Measurements from ENCODE around the gene TRPV2. TPM values are rescaled to one million over a fixed set of nuclear protein-coding genes. Genes with fewer than 3 reads are reported as not detected.

Gene TRPV2
- polyA plus RNA-seq, result 5.9 TPM
- long read RNA-seq, donor 1, result 0 reads
- long read RNA-seq, donor 2, partial matches to known transcripts, result 0 of 3 reads
- long read RNA-seq, donor 2, other reads (novel, unspliced or antisense), result 0 of 3 reads
- long read RNA-seq, donor 3, result 0 reads
- long read RNA-seq, donor 4, result 0 reads
- long read RNA-seq, donor 5, partial matches to known transcripts, result 0 of 1 reads
- long read RNA-seq, donor 5, other reads (novel, unspliced or antisense), result 0 of 1 reads
- long read RNA-seq, donor 6, partial matches to known transcripts, result 0 of 4 reads
- long read RNA-seq, donor 6, other reads (novel, unspliced or antisense), result 0 of 4 reads
- long read RNA-seq, donor 7, partial matches to known transcripts, result 0 of 1 reads
- long read RNA-seq, donor 7, other reads (novel, unspliced or antisense), result 0 of 1 reads
- long read RNA-seq, donor 8, partial matches to known transcripts, result 0 of 1 reads
- long read RNA-seq, donor 8, other reads (novel, unspliced or antisense), result 0 of 1 reads
- long read RNA-seq, donor 9, partial matches to known transcripts, result 0 of 2 reads
- long read RNA-seq, donor 9, other reads (novel, unspliced or antisense), result 0 of 2 reads
- long read RNA-seq, donor 10, partial matches to known transcripts, result 0 of 1 reads
- long read RNA-seq, donor 10, other reads (novel, unspliced or antisense), result 0 of 1 reads
- long read RNA-seq, donor 11, result 0 reads

- Histone ChIP-seq H3K27me3 (ENCODE audit: control insufficient read depth, insufficient read depth, low read length) (no peaks in the 10 kb centered on the region), H3K4me3 (ENCODE audit: low read length) (peak within 1 kb of the TSS; percentile 26), H3K27ac (ENCODE audit: low read length) (no peak within 1 kb of the TSS), H3K4me1 (ENCODE audit: control insufficient read depth, insufficient read depth, low read length) (peaks cover 5% of the 10 kb centered on the region), H3K9me3 (ENCODE audit: control insufficient read depth, low read depth, low read length) (no peaks in the 10 kb centered on the region), H3K36me3 (ENCODE audit: control insufficient read depth, insufficient read depth, low read length) (no peaks in the 10 kb centered on the region)
- no CpG with 5 or more reads among the region's 21 CpGs for WGBS (ENCODE audit: insufficient coverage, low lambda C conversion rate)
- no peak for DNase-seq
Measured at GRCh38 chr17:16415031-16415924, at the start of gene TRPV2. TRPV2 (plus strand) TSS chr17:16415571; CDS start chr17:16417669, 2,098 bp downstream.

GRCh38 chr17:16371742-16372141, 43.6 kb upstream of the TRPV2 start:
- Histone ChIP-seq H3K27me3 (ENCODE audit: control insufficient read depth, insufficient read depth, low read length) (no peaks in the 10 kb centered on the region), H3K9me3 (ENCODE audit: control insufficient read depth, low read depth, low read length) (no peaks in the 10 kb centered on the region), H3K27ac (ENCODE audit: low read length) (no peak overlapping the region), H3K4me3 (ENCODE audit: low read length) (no peak overlapping the region), H3K36me3 (ENCODE audit: control insufficient read depth, insufficient read depth, low read length) (no peaks in the 10 kb centered on the region), H3K4me1 (ENCODE audit: control insufficient read depth, insufficient read depth, low read length) (no peaks in the 10 kb centered on the region)
- WGBS (ENCODE audit: insufficient coverage, low lambda C conversion rate), result no CpG with 5 or more reads among the region's 5 CpGs
- no peak for DNase-seq

GRCh38 chr17:16374146-16374938, 41.0 kb upstream of the TRPV2 start:
- Histone ChIP-seq H3K4me1 (ENCODE audit: control insufficient read depth, insufficient read depth, low read length) (no peaks in the 10 kb centered on the region), H3K36me3 (ENCODE audit: control insufficient read depth, insufficient read depth, low read length) (no peaks in the 10 kb centered on the region), H3K27ac (ENCODE audit: low read length) (no peak overlapping the region), H3K4me3 (ENCODE audit: low read length) (no peak overlapping the region), H3K27me3 (ENCODE audit: control insufficient read depth, insufficient read depth, low read length) (no peaks in the 10 kb centered on the region), H3K9me3 (ENCODE audit: control insufficient read depth, low read depth, low read length) (no peaks in the 10 kb centered on the region)
- peak; percentile 74 to 86 for DNase-seq
- WGBS (ENCODE audit: insufficient coverage, low lambda C conversion rate), result 100% methylated on average over 1 of the region's 16 CpGs

- no peaks in the 10 kb centered on the region for H3K27me3 ChIP-seq (ENCODE audit: control insufficient read depth, insufficient read depth, low read length)
- H3K4me1 ChIP-seq (ENCODE audit: control insufficient read depth, insufficient read depth, low read length), result peaks cover 5% of the 10 kb centered on the region
- no peak overlapping the region for H3K4me3 ChIP-seq (ENCODE audit: low read length)
- H3K9me3 ChIP-seq (ENCODE audit: control insufficient read depth, low read depth, low read length), result peaks cover 6% of the 10 kb centered on the region
- DNase-seq, result no peak
- whole genome bisulfite sequencing (ENCODE audit: insufficient coverage, low lambda C conversion rate), result no CpG with 5 or more reads among the region's 2 CpGs
- H3K27ac ChIP-seq (ENCODE audit: low read length), result no peak overlapping the region
- H3K36me3 ChIP-seq (ENCODE audit: control insufficient read depth, insufficient read depth, low read length), result peaks cover 13% of the 10 kb centered on the region
Measured at GRCh38 chr17:16377941-16378341, 37.4 kb upstream of the TRPV2 start.

GRCh38 chr17:16378636-16379282, 36.6 kb upstream of the TRPV2 start:
- H3K27ac ChIP-seq (ENCODE audit: low read length), result no peak overlapping the region
- DNase-seq, result peak in 1 of 2 donors; percentile 31
- peaks cover 13% of the 10 kb centered on the region for H3K4me1 ChIP-seq (ENCODE audit: control insufficient read depth, insufficient read depth, low read length)
- no CpG with 5 or more reads among the region's 17 CpGs for WGBS (ENCODE audit: insufficient coverage, low lambda C conversion rate)
- H3K36me3 ChIP-seq (ENCODE audit: control insufficient read depth, insufficient read depth, low read length), result peaks cover 21% of the 10 kb centered on the region
- no peak overlapping the region for H3K4me3 ChIP-seq (ENCODE audit: low read length)
- H3K9me3 ChIP-seq (ENCODE audit: control insufficient read depth, low read depth, low read length), result peaks cover 6% of the 10 kb centered on the region
- H3K27me3 ChIP-seq (ENCODE audit: control insufficient read depth, insufficient read depth, low read length), result no peaks in the 10 kb centered on the region

GRCh38 chr17:16379654-16380053, 35.7 kb upstream of the TRPV2 start:
- H3K27me3 ChIP-seq (ENCODE audit: control insufficient read depth, insufficient read depth, low read length), result no peaks in the 10 kb centered on the region
- no peak overlapping the region for H3K27ac ChIP-seq (ENCODE audit: low read length)
- H3K4me1 ChIP-seq (ENCODE audit: control insufficient read depth, insufficient read depth, low read length), result peaks cover 19% of the 10 kb centered on the region
- H3K36me3 ChIP-seq (ENCODE audit: control insufficient read depth, insufficient read depth, low read length), result peaks cover 24% of the 10 kb centered on the region
- H3K9me3 ChIP-seq (ENCODE audit: control insufficient read depth, low read depth, low read length), result peaks cover 6% of the 10 kb centered on the region
- WGBS (ENCODE audit: insufficient coverage, low lambda C conversion rate), result no CpG with 5 or more reads among the region's 8 CpGs
- no peak overlapping the region for H3K4me3 ChIP-seq (ENCODE audit: low read length)
- DNase-seq, result no peak

- WGBS (ENCODE audit: insufficient coverage, low lambda C conversion rate), result 0% methylated on average over 1 of the region's 67 CpGs
- H3K4me3 ChIP-seq (ENCODE audit: low read length), result peak within 1 kb of the TSS; percentile 88
- peaks cover 21% of the 10 kb centered on the region for H3K4me1 ChIP-seq (ENCODE audit: control insufficient read depth, insufficient read depth, low read length)
- peak within 1 kb of the TSS; percentile 92 for H3K27ac ChIP-seq (ENCODE audit: low read length)
- H3K9me3 ChIP-seq (ENCODE audit: control insufficient read depth, low read depth, low read length), result peaks cover 6% of the 10 kb centered on the region
- H3K27me3 ChIP-seq (ENCODE audit: control insufficient read depth, insufficient read depth, low read length), result no peaks in the 10 kb centered on the region
- DNase-seq, result peak; percentile 97 to 98
- H3K36me3 ChIP-seq (ENCODE audit: control insufficient read depth, insufficient read depth, low read length), result peaks cover 24% of the 10 kb centered on the region
Measured at GRCh38 chr17:16380640-16381495, 34.5 kb upstream of the TRPV2 start, which contains the start of gene UBB. UBB (plus strand) TSS chr17:16381091; CDS start chr17:16381908, 817 bp downstream.

- H3K27me3 ChIP-seq (ENCODE audit: control insufficient read depth, insufficient read depth, low read length), result no peaks in the 10 kb centered on the region
- H3K4me3 ChIP-seq (ENCODE audit: low read length), result peak overlapping the region; percentile 88
- no peak for DNase-seq
- peaks cover 6% of the 10 kb centered on the region for H3K9me3 ChIP-seq (ENCODE audit: control insufficient read depth, low read depth, low read length)
- H3K4me1 ChIP-seq (ENCODE audit: control insufficient read depth, insufficient read depth, low read length), result peaks cover 21% of the 10 kb centered on the region
- peak overlapping the region; percentile 92 for H3K27ac ChIP-seq (ENCODE audit: low read length)
- H3K36me3 ChIP-seq (ENCODE audit: control insufficient read depth, insufficient read depth, low read length), result peaks cover 24% of the 10 kb centered on the region
- WGBS (ENCODE audit: insufficient coverage, low lambda C conversion rate), result 20% methylated on average over 2 of the region's 14 CpGs
Measured at GRCh38 chr17:16381496-16381820, 33.9 kb upstream of the TRPV2 start.

GRCh38 chr17:16383216-16383615, 32.2 kb upstream of the TRPV2 start:
- Histone ChIP-seq H3K27me3 (ENCODE audit: control insufficient read depth, insufficient read depth, low read length) (no peaks in the 10 kb centered on the region), H3K9me3 (ENCODE audit: control insufficient read depth, low read depth, low read length) (peaks cover 6% of the 10 kb centered on the region), H3K27ac (ENCODE audit: low read length) (no peak overlapping the region), H3K4me1 (ENCODE audit: control insufficient read depth, insufficient read depth, low read length) (peaks cover 24% of the 10 kb centered on the region), H3K4me3 (ENCODE audit: low read length) (peak overlapping the region; percentile 21), H3K36me3 (ENCODE audit: control insufficient read depth, insufficient read depth, low read length) (peaks cover 24% of the 10 kb centered on the region)
- no peak for DNase-seq
- no CpG with 5 or more reads among the region's 4 CpGs for WGBS (ENCODE audit: insufficient coverage, low lambda C conversion rate)
